IMR-90 (cell line): ENCODE measurements around the gene NRSN1.

Experiments
- BHLHE40 ChIP-seq: fragments of 150-350 bp; IDR thresholded peaks from 2 replicates; pipeline ENCODE4 v1.6.1; 2016; ENCODE audit warnings: mild to moderate bottlenecking, low read depth, low read length
- FOS ChIP-seq: fragments of 150-350 bp; IDR thresholded peaks from 2 replicates; pipeline ENCODE4 v1.6.1; 2016; ENCODE audit warnings: low read depth, low read length
- MXI1 ChIP-seq: IDR thresholded peaks from 2 replicates; pipeline ENCODE4 v1.6.1; 2012; ENCODE audit warnings: low read depth, mild to moderate bottlenecking, low read length, moderate library complexity, borderline replicate concordance
- POLR2A ChIP-seq: IDR thresholded peaks from 2 replicates; pipeline ENCODE4 v1.6.1; 2012; ENCODE audit warnings: mild to moderate bottlenecking, low read depth, low read length
- RAD21 ChIP-seq: IDR thresholded peaks from 2 replicates; pipeline ENCODE4 v1.6.1; 2012; ENCODE audit warnings: low read length, improper control_type of control experiment
- RCOR1 ChIP-seq: IDR thresholded peaks from 2 replicates; pipeline ENCODE4 v1.6.1; 2012; ENCODE audit warnings: mild to moderate bottlenecking, low read length, improper control_type of control experiment; ENCODE audit not compliant: insufficient replicate concordance
- RFX5 ChIP-seq: IDR thresholded peaks from 2 replicates; pipeline ENCODE4 v1.8.0; 2012; ENCODE audit warnings: low read depth, mild to moderate bottlenecking, low read length, moderate library complexity
- SMC3 ChIP-seq: fragments of 150-350 bp; IDR thresholded peaks from 2 replicates; pipeline ENCODE4 v1.6.1; 2016; ENCODE audit warnings: low read depth, mild to moderate bottlenecking, antibody characterized with exemption, low read length, moderate library complexity
- TF ChIP-seq, protein P1 (sequence below): conservative IDR thresholded peaks from 2 replicates; pipeline ENCODE4 v1.5.1; 2012; ENCODE audit warnings: mild to moderate bottlenecking, low read depth, low read length, improper control_type of control experiment
- TF ChIP-seq, protein P2 (sequence below): fragments of 150-350 bp; IDR thresholded peaks from 2 replicates; pipeline ENCODE4 v1.6.1; 2017; ENCODE audit warnings: mild to moderate bottlenecking, antibody characterized with exemption, low read length, low read depth
- TF ChIP-seq, protein P3 (sequence below): fragments of 150-350 bp; IDR thresholded peaks from 2 replicates; pipeline ENCODE4 v1.6.1; 2016; ENCODE audit warnings: low read depth, mild to moderate bottlenecking, low read length, moderate library complexity, borderline replicate concordance

DNA sequence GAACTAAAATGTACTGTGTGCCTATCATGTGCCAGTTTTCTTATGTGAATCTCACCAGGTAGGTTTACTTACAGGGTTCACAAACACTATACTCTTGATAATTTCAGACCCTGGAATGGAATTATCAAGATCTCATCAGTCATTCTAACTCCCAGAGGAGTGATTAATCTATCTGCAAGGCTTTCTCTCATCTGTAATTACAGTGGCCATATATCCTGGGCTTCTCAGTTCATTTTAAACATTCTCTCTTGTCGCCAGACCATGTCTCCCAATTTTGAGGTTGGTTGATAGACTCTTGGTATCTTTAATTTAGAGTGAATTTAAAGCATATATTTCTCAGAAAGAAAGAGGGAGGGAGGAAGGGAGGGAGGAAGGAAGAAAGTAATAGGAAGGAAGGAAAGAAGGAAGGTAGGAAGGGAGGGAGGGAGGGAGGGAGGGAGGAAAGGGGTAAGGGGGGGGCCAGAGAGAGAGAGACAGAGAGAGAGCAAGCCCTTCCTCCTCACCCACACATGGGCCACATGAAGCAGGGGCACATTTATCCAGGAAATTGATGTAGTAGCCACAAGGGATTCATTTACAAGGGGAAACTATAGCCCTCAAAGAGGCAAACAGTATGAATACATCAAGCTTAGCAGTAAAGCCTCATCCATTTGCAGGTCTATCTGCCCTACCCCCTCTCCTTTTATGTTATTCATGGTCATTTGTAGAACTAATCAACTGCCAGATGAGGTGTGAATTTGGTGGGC, 25.8 kb upstream of the NRSN1 start:
- TF ChIP-seq RCOR1 (no peak), POLR2A (no peak), MXI1 (no peak), RAD21 (no peak), BHLHE40 (no peak), SMC3 (no peak), RFX5 (no peak), FOS (no peak)
- TF ChIP-seq, protein P1, sequence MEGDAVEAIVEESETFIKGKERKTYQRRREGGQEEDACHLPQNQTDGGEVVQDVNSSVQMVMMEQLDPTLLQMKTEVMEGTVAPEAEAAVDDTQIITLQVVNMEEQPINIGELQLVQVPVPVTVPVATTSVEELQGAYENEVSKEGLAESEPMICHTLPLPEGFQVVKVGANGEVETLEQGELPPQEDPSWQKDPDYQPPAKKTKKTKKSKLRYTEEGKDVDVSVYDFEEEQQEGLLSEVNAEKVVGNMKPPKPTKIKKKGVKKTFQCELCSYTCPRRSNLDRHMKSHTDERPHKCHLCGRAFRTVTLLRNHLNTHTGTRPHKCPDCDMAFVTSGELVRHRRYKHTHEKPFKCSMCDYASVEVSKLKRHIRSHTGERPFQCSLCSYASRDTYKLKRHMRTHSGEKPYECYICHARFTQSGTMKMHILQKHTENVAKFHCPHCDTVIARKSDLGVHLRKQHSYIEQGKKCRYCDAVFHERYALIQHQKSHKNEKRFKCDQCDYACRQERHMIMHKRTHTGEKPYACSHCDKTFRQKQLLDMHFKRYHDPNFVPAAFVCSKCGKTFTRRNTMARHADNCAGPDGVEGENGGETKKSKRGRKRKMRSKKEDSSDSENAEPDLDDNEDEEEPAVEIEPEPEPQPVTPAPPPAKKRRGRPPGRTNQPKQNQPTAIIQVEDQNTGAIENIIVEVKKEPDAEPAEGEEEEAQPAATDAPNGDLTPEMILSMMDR = no peak
- TF ChIP-seq, protein P2, sequence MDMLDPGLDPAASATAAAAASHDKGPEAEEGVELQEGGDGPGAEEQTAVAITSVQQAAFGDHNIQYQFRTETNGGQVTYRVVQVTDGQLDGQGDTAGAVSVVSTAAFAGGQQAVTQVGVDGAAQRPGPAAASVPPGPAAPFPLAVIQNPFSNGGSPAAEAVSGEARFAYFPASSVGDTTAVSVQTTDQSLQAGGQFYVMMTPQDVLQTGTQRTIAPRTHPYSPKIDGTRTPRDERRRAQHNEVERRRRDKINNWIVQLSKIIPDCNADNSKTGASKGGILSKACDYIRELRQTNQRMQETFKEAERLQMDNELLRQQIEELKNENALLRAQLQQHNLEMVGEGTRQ = no peak
- TF ChIP-seq, protein P3, sequence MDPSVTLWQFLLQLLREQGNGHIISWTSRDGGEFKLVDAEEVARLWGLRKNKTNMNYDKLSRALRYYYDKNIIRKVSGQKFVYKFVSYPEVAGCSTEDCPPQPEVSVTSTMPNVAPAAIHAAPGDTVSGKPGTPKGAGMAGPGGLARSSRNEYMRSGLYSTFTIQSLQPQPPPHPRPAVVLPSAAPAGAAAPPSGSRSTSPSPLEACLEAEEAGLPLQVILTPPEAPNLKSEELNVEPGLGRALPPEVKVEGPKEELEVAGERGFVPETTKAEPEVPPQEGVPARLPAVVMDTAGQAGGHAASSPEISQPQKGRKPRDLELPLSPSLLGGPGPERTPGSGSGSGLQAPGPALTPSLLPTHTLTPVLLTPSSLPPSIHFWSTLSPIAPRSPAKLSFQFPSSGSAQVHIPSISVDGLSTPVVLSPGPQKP = no peak
